RKO (cell line): ENCODE results near the gene CARD10.
"Not testable (repeated sequence)": the region's sequence is repeated elsewhere in the genome, so short reads cannot be mapped to it uniquely, and the experiment has no call there.

Experiments
- DNase-seq: peaks from one replicate; pipeline ENCODE4 v3.0.0-alpha.2; 2016; ENCODE audit warnings: low spot score

Gene CARD10

DNA sequence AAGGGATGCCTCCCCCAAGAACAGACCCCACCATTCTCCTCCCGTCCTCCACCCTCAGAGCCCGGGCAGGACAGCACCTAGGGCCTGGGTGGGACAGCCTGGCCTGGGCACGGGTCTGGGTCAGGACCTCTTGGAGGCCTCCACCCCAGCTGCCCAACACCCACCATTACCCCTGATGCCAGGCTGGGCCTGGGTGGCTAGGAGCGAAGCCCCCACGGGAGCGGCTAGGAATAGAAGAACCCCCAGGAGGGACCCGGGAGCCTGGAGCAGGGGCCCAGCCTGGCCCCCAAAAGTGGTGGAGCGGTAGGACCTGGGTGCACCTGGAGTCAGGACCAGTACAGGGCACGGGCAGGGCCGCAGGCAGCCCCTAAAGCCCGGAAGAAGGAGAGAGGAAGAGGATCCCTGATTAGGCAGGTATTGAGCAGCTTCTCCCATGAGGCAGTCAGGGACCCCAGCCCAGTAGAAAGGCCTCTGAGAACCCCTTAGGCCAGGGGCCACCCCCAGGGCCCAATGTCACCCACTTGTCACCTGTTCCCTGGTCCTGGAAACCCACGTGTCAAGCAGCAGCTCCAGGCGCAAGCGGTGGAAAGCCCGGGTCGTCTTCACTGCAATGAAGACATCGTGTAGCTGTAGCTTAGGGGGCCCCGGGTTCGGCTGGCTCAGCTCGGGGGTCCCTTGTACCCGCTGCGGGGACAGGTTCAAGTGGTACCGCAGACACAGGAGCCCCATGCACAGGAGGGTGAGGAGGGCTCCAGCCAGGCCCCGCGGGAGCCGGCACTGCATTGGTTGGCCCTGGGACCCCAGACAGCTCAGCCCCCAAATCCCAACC, 33.6 kb downstream of the CARD10 start:
- DNase-seq, result no peak

DNA sequence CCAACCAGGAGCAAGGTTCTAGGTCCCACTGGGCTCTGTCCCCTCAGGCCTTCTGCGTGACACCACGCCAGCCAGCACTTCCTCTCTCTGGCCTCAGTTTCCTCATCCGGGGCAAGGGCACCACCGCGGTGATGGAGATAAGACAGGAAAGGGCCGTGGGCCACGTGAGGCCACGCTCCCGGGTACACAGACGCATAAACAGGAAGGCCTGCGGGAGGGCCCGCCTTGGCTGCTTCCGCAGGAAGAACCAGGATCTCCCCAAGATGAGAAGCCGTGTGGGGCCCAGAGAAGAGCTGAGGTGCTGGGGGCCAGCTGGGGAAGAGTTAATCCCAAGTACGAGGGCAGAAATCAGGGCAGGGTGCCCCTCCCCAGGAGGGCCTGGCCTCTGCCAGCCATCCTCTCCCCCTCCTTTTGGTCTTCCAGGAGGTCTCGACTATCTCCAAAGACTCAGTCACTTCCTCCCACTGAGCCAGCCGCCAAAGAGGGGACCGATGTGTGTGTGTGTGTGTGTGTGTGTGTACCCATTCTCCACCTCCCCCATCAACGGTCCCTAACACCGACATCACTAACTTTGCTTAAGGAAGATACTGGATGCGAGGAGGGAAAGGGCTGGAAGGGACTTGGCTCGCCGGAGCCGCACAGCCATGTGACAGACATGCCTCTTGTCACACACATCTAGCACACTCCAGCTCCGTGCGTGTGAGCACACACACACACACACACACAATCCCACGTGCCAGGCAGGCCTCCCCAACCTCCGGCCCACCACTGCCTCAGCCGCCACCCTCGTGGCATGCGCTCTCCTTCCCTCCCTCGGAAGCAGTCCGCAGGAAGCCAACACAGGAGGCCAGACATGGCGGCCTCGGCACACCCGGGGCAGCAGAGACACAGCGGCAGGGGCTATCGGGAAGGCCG, 34.5 kb downstream of the CARD10 start:
- DNase-seq, result no peak

- no peak for DNase-seq
These were observed 36.2 kb downstream of the CARD10 start for GRCh38 chr22:37483050-37483449.

DNA sequence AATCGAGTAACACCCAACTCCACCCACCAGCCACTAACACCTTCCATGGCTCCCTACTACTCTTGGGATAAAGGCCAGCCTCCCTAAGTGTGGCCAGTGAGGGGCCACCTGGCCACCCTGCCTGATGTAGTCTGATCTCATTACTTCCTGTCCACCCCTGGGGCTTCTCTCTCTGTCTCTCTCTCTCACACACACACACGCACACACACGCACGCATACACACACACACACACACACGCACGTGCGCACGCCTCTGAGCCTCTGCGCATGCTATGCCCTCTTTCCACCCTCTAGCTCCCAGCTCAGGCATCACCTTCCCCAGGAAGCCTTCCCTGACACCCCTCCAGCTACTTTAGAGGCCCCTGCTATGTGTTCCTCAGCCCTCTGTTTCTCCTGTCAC, 37.0 kb downstream of the CARD10 start:
- DNase-seq, result no peak

DNA sequence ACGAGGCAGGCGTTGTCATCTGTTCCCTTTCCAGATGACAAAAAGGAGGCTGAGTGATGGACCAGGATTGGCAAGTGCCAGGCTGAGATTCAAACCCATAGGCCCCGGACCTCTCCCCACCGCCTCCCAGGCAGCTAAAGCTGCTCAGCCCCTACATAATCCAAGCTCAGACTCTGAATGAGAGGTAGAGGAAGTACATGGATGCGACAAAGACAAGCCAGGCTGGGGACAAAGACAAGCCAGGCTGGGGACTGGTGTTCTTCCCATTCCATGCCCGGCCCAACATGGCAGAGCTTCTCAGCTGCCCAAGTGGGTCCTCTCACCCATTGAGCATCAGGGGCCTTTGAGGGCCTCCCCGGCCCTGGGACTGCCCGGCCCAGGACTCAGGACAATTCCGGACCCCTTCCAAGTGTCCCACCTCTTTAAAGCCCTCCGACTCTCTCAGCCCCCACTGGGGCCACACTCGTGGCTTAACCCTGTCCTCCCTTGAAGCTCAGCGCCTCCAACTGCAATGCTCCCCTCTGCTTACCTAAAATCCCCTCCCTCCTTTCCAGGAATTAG, 37.8 kb downstream of the CARD10 start:
- DNase-seq, result no peak

GRCh38 chr22:37480387-37481346, 38.5 kb downstream of the CARD10 start:
- DNase-seq, result no peak

- DNase-seq, result no peak
These were observed 40.0 kb downstream of the CARD10 start for GRCh38 chr22:37479196-37479595.

GRCh38 chr22:37476389-37477329, 42.6 kb downstream of the CARD10 start:
- no peak for DNase-seq

- no peak for DNase-seq
These were observed 44.6 kb downstream of the CARD10 start for GRCh38 chr22:37474447-37475090.

DNA sequence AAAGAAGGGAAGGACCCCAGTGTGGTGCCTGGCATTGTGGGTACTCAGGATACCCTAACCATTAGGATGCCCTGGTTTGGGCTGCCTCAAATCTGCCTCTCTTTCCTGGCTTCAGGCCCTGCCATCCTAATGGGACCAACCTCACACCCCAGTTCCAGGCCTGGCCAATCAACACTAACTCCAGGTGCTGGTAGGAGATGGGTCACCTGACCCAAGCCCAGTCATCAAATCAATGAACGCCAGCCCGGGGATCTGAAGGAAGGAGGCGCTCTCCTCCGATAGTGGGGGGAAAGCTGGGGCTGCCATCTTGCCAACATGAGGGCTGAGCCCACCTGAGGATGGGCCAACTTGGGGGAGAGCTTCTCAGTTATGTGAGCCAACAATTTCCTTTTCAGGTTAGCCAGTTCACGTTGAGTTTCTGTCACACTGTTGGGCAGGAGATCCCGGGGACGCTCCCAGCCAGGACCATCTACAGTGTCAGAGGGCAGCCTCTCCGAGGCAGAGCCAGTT, 45.7 kb downstream of the CARD10 start:
- DNase-seq, result no peak

DNA sequence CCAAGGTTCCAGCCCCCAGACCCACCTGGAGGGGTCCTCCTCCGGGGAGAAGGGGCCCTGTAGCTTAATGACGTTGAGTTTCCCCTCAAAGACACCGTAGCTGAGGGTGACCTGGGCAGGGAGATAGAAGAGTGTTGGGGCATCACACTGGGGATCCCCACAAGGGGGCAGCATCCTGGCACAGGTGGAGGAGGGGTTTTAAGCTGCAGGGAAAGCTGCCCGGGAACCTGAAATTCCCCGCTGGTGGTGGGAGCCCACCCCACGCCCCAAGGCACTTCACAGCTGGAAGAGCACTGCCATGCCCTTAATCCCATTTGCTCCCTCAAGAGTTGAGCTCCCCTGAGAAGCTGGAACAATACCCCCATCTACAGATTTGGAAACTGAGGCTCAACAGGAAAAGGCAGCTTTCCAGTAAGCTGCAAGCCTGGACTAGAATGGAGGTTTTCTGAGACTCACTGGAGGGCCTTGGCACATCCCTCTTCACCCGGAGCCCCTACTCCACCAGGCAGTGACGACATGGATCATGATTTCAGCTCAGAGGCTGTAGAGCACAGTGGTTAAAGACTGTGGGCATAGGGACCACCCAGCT, 46.7 kb downstream of the CARD10 start:
- no peak for DNase-seq

DNA sequence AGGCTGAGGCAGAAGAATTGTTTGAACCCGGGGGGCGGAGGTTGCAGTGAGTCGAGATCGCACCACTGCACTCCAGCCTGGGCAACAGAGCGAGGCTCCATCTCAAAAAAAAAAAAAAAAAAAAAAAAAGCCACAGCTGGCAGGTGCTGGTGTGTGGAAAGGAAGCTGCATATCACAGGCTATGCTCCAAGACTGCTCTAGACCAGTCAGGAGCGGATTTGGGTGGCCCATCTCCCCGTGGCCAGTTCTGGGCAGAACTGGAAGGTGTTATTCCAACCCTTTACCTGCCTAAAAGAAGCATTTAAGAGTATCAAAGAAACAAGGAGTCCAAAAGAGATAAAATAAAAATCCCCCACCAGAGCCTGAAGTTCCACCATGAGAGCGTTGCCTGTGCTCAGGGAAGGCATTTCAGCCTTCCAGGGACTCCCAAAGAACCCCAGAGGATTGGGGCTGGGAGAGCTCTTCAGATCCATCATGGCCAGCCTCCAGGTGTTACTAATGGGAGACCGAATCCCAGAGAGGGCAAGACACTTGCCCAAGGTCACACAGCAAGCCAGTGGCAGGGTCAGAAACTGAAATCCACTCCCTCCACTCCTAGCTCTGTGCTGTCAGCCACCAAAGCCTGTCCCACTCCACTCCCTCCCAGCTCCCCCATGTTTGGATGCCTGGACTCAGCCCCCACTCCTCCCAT, 47.3 kb downstream of the CARD10 start:
- no peak for DNase-seq

GRCh38 chr22:37470087-37470445, 49.1 kb downstream of the CARD10 start:
- no peak for DNase-seq

- DNase-seq, result no peak
These were observed 49.7 kb downstream of the CARD10 start for GRCh38 chr22:37469416-37470086.

- not testable (repeated sequence) for DNase-seq
These were observed 51.0 kb downstream of the CARD10 start for GRCh38 chr22:37468201-37468695.

- DNase-seq, result no peak
These were observed 51.7 kb downstream of the CARD10 start for GRCh38 chr22:37467391-37467955.

DNA sequence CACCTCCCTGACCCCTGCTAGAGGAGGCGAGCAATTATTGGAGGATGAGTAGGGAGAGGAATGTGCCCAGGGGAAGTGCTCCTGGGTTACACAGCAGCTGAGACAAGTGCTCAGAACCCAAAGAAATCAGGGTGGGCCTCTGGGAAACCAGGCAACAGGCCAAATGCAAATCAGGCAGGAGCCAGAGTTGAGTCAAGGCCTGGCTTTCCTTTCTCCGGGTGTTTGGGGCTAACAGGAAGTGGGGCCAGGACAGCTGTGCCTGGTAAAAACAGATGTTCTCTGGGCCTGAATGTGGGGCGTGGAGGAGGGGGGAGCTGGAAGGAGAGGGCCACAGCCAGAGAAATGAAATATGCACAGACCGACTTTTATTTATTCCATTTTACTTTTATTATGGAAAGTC, 55.0 kb downstream of the CARD10 start:
- no peak for DNase-seq

DNA sequence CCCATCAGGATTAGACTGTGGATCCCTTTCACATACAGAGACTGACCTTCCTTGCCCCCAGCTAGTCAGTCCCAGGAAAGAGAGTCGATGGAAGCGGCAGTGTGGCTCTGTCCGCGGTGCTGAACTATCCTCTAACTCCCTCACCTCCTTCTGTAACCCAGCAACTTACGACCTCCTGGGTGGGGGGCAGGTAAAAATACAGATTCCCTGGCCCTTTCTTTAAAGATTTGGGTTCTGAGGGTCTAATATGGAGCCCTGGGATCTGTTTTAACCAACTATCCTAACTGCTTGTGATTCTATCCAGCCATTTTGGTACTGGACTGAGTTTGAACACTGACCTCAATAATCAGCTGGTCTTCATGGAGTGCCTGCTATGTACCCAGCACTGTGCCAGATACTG, 56.2 kb downstream of the CARD10 start:
- DNase-seq, result peak; percentile 37
